Measurements from ENCODE around the gene BUD23. TPM values are rescaled to one million over a fixed set of nuclear protein-coding genes. Genes with fewer than 3 reads are reported as not detected.
"Not testable (repeated sequence)": the region's sequence is repeated elsewhere in the genome, so short reads cannot be mapped to it uniquely, and the experiment has no call there.

BUD23 gene
- total RNA-seq, 2 donors from 2014 or later: 58.9 to 60.9 TPM

DNA sequence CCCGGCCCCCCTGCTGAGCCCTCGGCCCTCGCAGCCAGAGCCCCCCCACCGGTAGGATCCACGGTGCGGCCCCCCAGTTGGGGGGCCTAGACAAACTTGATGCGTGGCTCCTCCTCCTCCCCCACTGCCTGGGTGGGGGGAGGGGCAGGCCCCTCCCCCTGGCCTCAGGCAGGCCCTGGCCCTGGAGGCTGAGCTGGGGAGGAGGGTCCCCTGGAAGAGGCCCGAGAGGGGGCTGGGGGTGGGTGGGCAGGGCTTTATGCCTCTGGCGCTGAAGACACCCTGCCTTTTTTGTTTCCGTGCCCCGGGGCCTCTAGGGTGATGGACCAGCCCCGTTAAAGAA lies 12.1 kb upstream of the BUD23 start:
- H3K27me3 ChIP-seq: no peaks in the 10 kb centered on the region
- H3K9me3 ChIP-seq: no peaks in the 10 kb centered on the region
- H3K36me3 ChIP-seq: no peaks in the 10 kb centered on the region
- peaks cover 0 to 13% of the 10 kb centered on the region in 2 donors for H3K4me1 ChIP-seq
- H3K4me3 ChIP-seq: no peak overlapping the region
- no peak for DNase-seq (ENCODE audit: low spot score)
- H3K27ac ChIP-seq: no peak overlapping the region
- TF ChIP-seq CTCF (IDR thresholded peaks at IDR 0.05): no peak

- no peak for TF ChIP-seq CTCF (IDR thresholded peaks at IDR 0.05)
- DNase-seq (ENCODE audit: low spot score): no peak
- Histone ChIP-seq H3K27me3 (no peaks in the 10 kb centered on the region), H3K9me3 (no peaks in the 10 kb centered on the region), H3K4me1 (peaks cover 0 to 13% of the 10 kb centered on the region in 2 donors), H3K27ac (no peak overlapping the region), H3K4me3 (no peak overlapping the region), H3K36me3 (no peaks in the 10 kb centered on the region)
Measured at GRCh38 chr7:73671857-73672445, 11.4 kb upstream of the BUD23 start.

DNA sequence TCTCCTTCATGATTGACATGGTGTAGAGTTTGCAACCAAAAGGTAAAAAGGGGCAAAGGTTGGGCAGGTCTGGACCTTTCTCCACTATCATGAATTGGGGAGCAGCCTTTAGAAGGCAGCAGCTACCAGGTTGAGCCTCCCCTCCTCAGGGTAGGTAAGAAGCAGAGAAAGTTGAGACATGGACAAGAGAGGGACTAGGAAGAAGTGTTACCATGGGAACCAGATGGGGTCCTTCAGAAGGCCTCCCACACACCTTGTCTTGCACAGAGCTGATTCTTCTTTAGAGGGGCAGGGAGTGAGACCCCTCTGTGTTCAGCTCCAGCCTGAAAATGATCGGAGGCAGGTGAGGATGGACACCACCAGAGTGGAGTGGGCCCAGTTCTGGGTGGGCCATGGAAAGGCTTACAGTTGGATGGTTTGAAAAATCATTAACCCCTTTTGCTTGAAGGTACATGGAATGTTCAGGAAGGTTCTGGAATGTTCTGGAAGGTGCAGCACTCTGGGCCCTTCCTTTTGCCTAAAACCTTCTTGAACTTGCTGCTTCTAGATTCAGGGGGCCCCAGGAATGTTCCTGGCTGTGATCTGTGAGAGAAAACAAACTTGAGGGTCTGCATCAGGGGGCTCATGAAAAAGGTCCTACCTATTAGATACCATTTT lies 8.8 kb upstream of the BUD23 start:
- no peak for TF ChIP-seq CTCF (IDR thresholded peaks at IDR 0.05)
- no peak for DNase-seq (ENCODE audit: low spot score)

GRCh38 chr7:73676062-73676461 lies 7.3 kb upstream of the BUD23 start:
- DNase-seq (ENCODE audit: low spot score); H3K27me3 ChIP-seq; H3K36me3 ChIP-seq; H3K9me3 ChIP-seq; H3K27ac ChIP-seq; H3K4me3 ChIP-seq: not testable (repeated sequence)
- H3K4me1 ChIP-seq: peaks cover 0 to 23% of the 10 kb centered on the region in 2 donors

More for the DNA sequence above, 8.8 kb upstream of the BUD23 start:
- Histone ChIP-seq H3K27me3 (no peaks in the 10 kb centered on the region), H3K4me3 (no peak overlapping the region), H3K4me1 (peaks cover 0 to 10% of the 10 kb centered on the region in 2 donors), H3K36me3 (peaks cover 6% of the 10 kb centered on the region), H3K27ac (no peak overlapping the region), H3K9me3 (no peaks in the 10 kb centered on the region)

DNA sequence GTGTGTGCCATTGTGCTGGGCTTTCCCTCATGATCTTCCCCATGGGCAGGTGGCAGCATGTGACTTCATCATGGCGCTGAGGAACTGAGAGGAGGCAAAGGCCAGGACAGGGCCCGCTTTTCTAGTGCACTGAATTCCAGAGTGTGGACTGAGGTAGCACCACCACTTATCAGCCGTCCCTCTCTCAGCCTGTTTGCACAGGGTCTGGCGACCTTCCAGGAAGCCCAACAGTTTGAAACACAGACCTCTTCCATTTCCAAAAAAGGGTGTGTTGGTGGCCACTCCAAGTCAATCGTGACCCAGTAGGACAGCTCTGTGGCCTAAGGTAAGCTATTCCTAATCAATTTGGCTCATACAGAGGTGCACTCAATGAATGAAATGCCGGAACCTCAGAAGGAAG lies 4.5 kb upstream of the BUD23 start:
- Histone ChIP-seq H3K27ac (peak overlapping the region in 1 of 2 donors; percentile 42), H3K9me3 (no peaks in the 10 kb centered on the region), H3K4me3 (no peak overlapping the region), H3K4me1 (peaks cover 0 to 40% of the 10 kb centered on the region in 2 donors), H3K36me3 (peaks cover 6% of the 10 kb centered on the region), H3K27me3 (no peaks in the 10 kb centered on the region)
- TF ChIP-seq CTCF (IDR thresholded peaks at IDR 0.05): no peak
- no peak for DNase-seq (ENCODE audit: low spot score)

DNA sequence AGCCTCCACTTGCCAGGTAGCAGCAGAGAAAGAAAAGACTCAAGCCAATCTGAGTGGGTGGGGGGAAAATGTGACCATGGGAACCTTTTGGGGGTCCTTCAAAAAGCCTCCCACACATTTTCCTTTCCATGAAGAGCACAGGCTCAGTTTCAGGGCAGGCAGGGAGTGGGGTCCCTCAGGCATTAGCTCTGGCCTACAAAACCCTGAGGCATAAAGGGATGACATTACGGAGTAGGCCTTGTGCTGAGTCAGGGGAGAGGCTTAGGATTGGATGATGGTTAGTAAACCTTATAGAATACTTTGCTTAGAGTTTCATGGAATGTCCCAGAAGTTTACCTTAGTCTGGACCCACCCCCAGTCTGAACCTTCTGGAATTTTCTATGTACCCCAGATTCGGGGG lies 3.7 kb upstream of the BUD23 start:
- Histone ChIP-seq H3K27me3 (no peaks in the 10 kb centered on the region), H3K9me3 (no peaks in the 10 kb centered on the region), H3K4me1 (peaks cover 0 to 47% of the 10 kb centered on the region in 2 donors), H3K36me3 (peaks cover 6% of the 10 kb centered on the region), H3K4me3 (no peak overlapping the region), H3K27ac (peak overlapping the region in 1 of 2 donors; percentile 42)
- no peak for DNase-seq (ENCODE audit: low spot score)
- no peak for TF ChIP-seq CTCF (IDR thresholded peaks at IDR 0.05)

Measured in right atrium auricular region (tissue), 2 donors.